ENCODE measurements around the gene KIAA2012.

KIAA2012 gene

DNA sequence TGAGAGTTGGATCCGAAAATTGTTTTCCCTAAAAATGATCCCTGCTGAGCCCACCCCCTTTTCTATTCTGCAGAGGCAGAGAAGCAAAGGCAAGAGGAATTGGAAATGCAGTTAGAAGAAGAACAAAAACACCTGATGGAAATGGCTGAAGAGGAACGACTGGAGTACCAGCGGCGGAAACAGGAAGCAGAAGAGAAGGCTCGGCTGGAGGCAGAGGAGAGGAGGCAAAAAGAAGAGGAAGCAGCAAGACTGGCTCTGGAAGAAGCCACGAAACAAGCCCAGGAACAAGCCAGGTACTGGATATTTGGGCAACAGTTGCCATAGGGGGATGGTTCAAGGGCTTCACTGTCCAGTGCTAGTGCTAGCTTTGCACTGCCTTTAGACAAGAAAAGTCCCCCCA is 123.7 kb downstream of the KIAA2012 start:
- Histone ChIP-seq H3K9me3 (ENCODE audit: severe bottlenecking) (no peaks in the 10 kb centered on the region), H3K4me3 (ENCODE audit: severe bottlenecking) (no peak overlapping the region), H3K27ac (ENCODE audit: poor library complexity, severe bottlenecking) (no peak overlapping the region), H3K4me1 (ENCODE audit: insufficient read depth, poor library complexity, severe bottlenecking) (no peaks in the 10 kb centered on the region), H3K27me3 (ENCODE audit: insufficient read depth, poor library complexity, severe bottlenecking) (no peaks in the 10 kb centered on the region), H3K36me3 (ENCODE audit: low read depth) (no peaks in the 10 kb centered on the region)
- TF ChIP-seq CTCF (IDR thresholded peaks at IDR 0.05; ENCODE audit: poor library complexity, severe bottlenecking) = no peak
- no peak for ATAC-seq (ENCODE audit: low read depth)
- no peak for DNase-seq (ENCODE audit: low spot score)

GRCh38 chr2:202201220-202202160 is 128.4 kb downstream of the KIAA2012 start:
- Histone ChIP-seq H3K27me3 (ENCODE audit: insufficient read depth, poor library complexity, severe bottlenecking) (no peaks in the 10 kb centered on the region), H3K9me3 (ENCODE audit: severe bottlenecking) (no peaks in the 10 kb centered on the region), H3K36me3 (ENCODE audit: low read depth) (peaks cover 21% of the 10 kb centered on the region), H3K27ac (ENCODE audit: poor library complexity, severe bottlenecking) (no peak overlapping the region), H3K4me3 (ENCODE audit: severe bottlenecking) (no peak overlapping the region), H3K4me1 (ENCODE audit: insufficient read depth, poor library complexity, severe bottlenecking) (no peaks in the 10 kb centered on the region)
- DNase-seq (ENCODE audit: low spot score) (no peak), ATAC-seq (ENCODE audit: low read depth) (0 out of 3 replicates have a peak, but pooled peaks have one; percentile 27)
- no peak for TF ChIP-seq CTCF (IDR thresholded peaks at IDR 0.05; ENCODE audit: poor library complexity, severe bottlenecking)

- ATAC-seq (ENCODE audit: low read depth) (no peak), DNase-seq (ENCODE audit: low spot score) (no peak)
- H3K36me3 ChIP-seq (ENCODE audit: low read depth) = peaks cover 40% of the 10 kb centered on the region
- no peak overlapping the region for H3K4me3 ChIP-seq (ENCODE audit: severe bottlenecking)
- H3K27me3 ChIP-seq (ENCODE audit: insufficient read depth, poor library complexity, severe bottlenecking) = no peaks in the 10 kb centered on the region
- H3K4me1 ChIP-seq (ENCODE audit: insufficient read depth, poor library complexity, severe bottlenecking) = no peaks in the 10 kb centered on the region
- no peak overlapping the region for H3K27ac ChIP-seq (ENCODE audit: poor library complexity, severe bottlenecking)
- H3K9me3 ChIP-seq (ENCODE audit: severe bottlenecking) = no peaks in the 10 kb centered on the region
- no peak for TF ChIP-seq CTCF (IDR thresholded peaks at IDR 0.05; ENCODE audit: poor library complexity, severe bottlenecking)
These were observed 130.3 kb downstream of the KIAA2012 start for GRCh38 chr2:202203348-202203747.

- Histone ChIP-seq H3K27ac (ENCODE audit: poor library complexity, severe bottlenecking) (no peak overlapping the region), H3K36me3 (ENCODE audit: low read depth) (peaks cover 49% of the 10 kb centered on the region), H3K27me3 (ENCODE audit: insufficient read depth, poor library complexity, severe bottlenecking) (no peaks in the 10 kb centered on the region), H3K9me3 (ENCODE audit: severe bottlenecking) (no peaks in the 10 kb centered on the region), H3K4me1 (ENCODE audit: insufficient read depth, poor library complexity, severe bottlenecking) (no peaks in the 10 kb centered on the region), H3K4me3 (ENCODE audit: severe bottlenecking) (no peak overlapping the region)
- no peak for TF ChIP-seq CTCF (IDR thresholded peaks at IDR 0.05; ENCODE audit: poor library complexity, severe bottlenecking)
- ATAC-seq (ENCODE audit: low read depth) (no peak), DNase-seq (ENCODE audit: low spot score) (no peak)
These were observed 131.8 kb downstream of the KIAA2012 start for GRCh38 chr2:202204855-202205254.

GRCh38 chr2:202208526-202208925 is 135.5 kb downstream of the KIAA2012 start:
- Histone ChIP-seq H3K4me1 (ENCODE audit: insufficient read depth, poor library complexity, severe bottlenecking) (no peaks in the 10 kb centered on the region), H3K27ac (ENCODE audit: poor library complexity, severe bottlenecking) (no peak overlapping the region), H3K36me3 (ENCODE audit: low read depth) (peaks cover 74% of the 10 kb centered on the region), H3K9me3 (ENCODE audit: severe bottlenecking) (no peaks in the 10 kb centered on the region), H3K27me3 (ENCODE audit: insufficient read depth, poor library complexity, severe bottlenecking) (no peaks in the 10 kb centered on the region), H3K4me3 (ENCODE audit: severe bottlenecking) (no peak overlapping the region)
- DNase-seq (ENCODE audit: low spot score) (no peak), ATAC-seq (ENCODE audit: low read depth) (no peak)
- no peak for TF ChIP-seq CTCF (IDR thresholded peaks at IDR 0.05; ENCODE audit: poor library complexity, severe bottlenecking)

Measured in RWPE2 (cell line).